Tongue (tissue), 2 donors: ENCODE measurements around the gene LRRC26. TPM values are rescaled to one million over a fixed set of nuclear protein-coding genes. Genes with fewer than 3 reads are reported as not detected.

Experiments used
- DNase-seq: peaks from one replicate; pipeline ENCODE4 v3.0.0-alpha.2; 2015
- total RNA-seq: library from RNA; depleted of rRNA; stranded (reverse); fragments of >200 nt; gene quantifications from one replicate; pipeline ENCODE4 v1.2.3, GENCODE V29; 2014

LRRC26 gene
- 18.9 TPM for total RNA-seq

DNA sequence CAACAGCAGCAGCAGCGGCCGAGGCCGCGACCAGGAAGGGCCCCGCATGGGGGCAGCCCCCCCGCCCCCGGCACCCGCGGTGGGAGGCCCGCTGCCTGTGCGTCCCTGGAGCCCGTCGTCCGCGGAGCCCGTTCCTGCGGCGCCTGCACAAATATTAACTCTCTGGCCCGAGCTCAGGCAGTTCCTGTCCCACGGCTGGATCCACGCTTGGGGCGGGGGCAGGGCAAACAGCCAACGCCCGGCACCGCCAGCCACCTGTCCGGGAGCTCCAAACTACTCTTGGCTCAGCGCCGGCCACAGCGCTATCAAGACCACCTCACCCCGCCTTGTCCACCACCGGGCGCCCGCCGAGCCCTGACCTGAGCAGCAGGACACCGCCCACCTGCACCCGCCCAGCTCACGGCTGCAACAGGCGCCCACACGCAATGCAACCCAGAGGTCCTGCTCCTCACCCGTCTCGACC is at the start of gene LRRC26:
Gene LRRC26, minus strand, starts transcription at position 156 of the 463 bp plus-strand sequence. Its CDS starts 108 bp downstream, at position 48.
- DNase-seq, result no peak

- no peak for DNase-seq
Observed at GRCh38 chr9:137218754-137219271, 49.0 kb upstream of the LRRC26 start.

GRCh38 chr9:137218212-137218753 is 48.4 kb upstream of the LRRC26 start:
- no peak for DNase-seq

DNA sequence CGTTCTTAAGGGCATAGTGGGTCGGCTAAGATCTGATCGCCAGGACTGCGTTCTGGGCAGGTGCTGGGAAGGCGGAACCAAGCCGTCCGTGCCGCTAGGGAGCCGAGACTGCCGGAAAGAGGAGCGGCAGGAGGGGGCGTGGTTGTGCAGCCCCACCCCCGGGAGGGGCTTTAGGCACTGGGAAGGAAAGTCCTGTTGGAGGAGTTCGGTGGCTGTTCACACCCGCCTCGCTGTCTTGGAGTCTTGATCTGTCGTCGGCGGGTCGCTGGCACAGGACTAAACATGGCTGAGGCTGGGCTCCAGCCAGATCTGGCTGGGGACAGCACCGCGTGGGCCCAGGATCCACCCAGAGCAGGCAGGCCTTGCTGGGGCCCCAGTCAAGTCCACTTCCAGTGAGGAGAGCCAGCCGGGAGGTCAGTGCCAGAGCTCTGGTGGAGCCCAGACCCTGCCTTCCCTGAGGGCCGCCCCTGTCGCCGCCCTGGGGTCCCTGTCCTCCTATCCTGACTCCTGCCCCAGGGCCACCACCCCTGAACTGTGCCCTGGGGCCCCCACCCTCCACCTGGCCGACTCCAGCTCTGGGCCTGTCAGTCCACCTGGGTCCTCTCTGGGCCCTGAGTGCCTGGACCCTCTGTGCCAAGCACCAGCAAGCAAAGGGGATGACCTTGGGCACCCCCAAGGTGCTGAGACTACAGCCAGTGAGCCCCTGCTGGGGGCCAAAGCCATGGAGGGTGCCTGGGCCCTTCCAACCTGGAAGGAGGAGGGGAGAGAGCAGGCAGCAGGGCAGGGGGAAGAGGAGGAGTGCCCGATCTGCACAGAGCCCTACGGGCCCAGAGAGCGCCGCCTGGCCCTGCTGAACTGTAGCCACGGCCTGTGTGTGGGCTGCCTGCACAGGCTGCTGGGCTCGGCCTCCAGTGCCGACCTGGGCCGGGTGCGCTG is 47.7 kb upstream of the LRRC26 start:
- no peak for DNase-seq

- DNase-seq, result no peak
Observed at GRCh38 chr9:137216188-137216965, 46.5 kb upstream of the LRRC26 start.

DNA sequence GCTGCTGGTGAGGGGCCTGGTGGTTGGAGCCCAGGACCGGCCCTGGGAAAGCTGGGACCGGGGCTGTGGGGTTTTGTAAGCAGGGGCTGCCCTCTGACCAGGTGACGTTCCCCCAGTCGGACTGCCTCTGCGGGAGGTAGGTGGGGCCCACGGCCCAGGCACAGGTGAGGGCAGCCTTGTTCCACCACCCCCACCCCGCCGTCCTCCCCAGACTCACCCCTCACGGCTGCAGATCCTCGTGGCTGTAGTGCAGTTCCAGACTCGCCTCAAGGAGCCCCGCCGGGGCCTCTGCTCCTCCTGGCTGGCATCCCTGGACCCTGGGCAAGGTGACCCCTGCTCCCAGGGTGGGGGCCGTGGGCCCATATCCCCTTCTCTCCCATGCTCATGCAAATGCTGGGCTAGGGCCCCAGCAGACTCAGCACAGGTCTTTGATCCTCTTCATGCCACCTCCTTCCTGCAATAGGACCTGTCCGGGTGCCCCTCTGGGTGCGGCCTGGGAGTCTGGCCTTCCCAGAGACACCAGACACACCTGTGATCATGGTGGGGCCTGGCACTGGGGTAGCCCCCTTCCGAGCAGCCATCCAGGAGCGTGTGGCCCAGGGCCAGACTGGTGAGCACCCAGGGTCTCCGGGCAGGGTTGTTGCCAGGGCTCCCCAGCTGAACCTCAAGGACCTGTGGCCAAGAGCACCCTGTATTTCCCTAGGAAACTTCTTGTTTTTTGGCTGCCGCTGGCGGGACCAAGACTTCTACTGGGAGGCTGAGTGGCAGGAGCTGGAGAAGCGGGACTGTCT is 45.5 kb upstream of the LRRC26 start:
- no peak for DNase-seq

DNA sequence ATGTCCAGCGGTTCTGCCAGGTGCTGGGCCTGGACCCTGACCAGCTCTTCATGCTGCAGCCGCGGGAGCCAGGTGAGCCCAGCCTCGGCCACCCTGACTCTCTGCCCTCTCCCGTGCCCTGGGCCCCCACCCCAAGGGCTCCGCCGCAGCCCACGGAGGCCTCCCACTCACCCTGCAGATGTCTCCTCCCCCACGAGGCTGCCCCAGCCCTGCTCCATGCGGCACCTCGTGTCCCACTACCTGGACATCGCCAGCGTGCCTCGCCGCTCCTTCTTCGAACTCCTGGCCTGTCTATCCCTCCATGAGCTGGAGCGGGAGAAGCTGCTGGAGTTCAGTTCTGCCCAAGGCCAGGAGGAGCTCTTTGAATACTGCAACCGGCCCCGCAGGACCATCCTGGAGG is 44.8 kb upstream of the LRRC26 start:
- no peak for DNase-seq

GRCh38 chr9:137213160-137214060 is 43.6 kb upstream of the LRRC26 start:
- no peak for DNase-seq

GRCh38 chr9:137212520-137212919 is 42.7 kb upstream of the LRRC26 start:
- DNase-seq, result no peak

DNA sequence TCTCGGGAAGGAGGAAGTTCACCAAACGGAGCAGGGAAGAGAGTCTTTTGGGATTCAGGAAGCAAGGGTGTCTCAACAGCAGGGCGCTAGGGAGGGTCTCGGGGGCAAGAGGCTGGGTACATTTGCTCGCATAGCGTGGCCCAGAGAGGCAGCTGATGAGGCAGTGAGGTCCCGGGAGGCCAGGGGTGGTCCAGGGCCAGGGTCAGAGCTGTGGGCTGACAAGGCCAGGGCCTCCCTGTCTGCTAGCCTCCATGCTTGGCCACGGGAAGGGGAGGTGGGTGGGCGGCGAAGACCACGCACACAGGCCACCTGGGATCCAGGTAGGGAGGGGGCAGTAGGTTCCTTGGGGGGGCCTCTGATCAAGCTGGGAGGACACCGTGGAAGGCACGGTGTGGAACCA is 41.7 kb upstream of the LRRC26 start:
- DNase-seq, result no peak

DNA sequence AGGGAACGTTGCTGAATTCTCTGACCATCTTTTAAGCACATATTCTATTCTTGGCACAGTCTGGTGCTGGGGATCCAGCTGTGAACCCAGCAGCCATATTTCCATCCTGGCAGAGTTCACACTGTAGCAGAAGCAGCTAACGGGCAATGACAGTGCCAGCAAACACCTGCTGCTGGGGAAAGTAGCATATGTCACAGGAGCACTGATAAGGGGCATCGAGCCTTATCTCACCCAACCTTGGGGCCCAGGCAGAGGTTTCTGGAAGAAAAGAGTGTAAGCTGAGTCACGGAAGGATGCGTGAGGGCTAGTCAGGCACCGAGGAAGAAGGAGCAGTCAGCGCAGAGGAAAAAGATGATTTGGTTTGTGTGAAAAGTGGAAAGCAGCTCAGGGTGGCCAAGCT is 36.8 kb upstream of the LRRC26 start:
- DNase-seq, result no peak

GRCh38 chr9:137205126-137206069 is 35.5 kb upstream of the LRRC26 start, which contains the start of the genes NDOR1 and TMEM203:
Gene NDOR1 (plus strand): TSS chr9:137205700. CDS start chr9:137205778, 78 bp downstream.
Gene TMEM203 (minus strand): TSS chr9:137205648. CDS start chr9:137205414, 234 bp downstream.
- peak; percentile 95 for DNase-seq

DNA sequence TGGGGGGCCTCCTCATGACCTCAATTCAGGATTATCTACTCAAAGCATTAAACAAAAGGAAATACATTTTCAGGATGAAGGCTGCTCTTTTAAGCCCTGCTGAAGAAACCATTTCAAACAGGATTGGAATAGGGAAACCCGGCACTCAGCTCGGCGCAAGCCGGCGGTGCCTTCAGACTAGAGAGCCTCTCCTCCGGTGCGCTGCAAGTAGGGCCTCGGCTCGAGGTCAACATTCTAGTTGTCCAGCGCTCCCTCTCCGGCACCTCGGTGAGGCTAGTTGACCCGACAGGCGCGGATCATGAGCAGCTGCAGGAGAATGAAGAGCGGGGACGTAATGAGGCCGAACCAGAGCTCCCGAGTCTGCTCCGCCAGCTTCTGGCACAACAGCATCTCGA is 34.9 kb upstream of the LRRC26 start:
- DNase-seq, result no peak

GRCh38 chr9:137202966-137203365 is 33.1 kb upstream of the LRRC26 start:
- no peak for DNase-seq

GRCh38 chr9:137201205-137201868 is 31.5 kb upstream of the LRRC26 start:
- no peak for DNase-seq

DNA sequence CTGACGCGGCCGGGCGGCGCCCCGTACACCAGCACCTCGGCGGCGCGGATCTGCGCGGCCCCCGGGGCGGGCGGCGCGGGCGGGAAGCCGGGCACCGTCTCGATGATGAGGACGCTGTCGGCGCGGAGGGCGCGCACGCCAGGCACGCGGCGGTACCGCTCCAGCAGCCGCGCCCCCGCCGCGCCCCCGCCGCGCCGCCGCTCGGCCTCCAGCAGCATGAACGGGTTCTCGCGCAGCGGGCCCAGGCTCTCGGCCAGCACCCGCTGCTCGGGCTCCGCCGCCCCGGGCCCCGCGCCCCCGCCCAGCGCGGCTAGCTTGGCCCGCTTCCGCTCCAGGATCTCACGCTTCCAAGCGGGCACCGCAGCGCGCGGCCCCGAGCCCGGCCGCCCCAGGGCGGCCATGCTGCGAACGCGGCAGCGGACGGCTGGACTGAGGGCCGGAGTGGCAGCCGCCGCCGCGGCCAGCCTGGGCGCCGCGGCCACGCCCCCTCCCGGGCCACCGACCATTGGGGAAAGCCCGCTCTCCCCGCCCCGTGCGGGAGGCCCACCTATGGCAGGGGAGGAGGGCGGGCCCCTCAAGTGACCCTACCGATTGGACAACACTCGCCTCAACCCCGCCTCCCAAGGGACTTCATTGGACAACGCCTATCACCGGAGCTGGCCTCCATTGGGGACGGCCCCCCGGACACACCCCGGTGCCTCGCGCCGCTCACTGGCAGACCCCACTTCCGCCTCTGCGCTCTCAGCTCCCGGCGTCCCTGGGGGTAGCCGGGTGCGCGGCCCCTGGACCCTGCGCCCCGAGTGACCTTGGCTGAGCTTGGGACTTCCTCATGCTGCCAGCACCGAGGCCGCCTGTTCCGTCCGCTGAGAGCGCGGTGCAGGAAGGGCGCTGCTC is 30.7 kb upstream of the LRRC26 start, which contains the start of gene TPRN:
Gene TPRN, minus strand, starts transcription at position 431 of the 894 bp plus-strand sequence. Its CDS starts 30 bp downstream, at position 401.
- peak; percentile 100 for DNase-seq

DNA sequence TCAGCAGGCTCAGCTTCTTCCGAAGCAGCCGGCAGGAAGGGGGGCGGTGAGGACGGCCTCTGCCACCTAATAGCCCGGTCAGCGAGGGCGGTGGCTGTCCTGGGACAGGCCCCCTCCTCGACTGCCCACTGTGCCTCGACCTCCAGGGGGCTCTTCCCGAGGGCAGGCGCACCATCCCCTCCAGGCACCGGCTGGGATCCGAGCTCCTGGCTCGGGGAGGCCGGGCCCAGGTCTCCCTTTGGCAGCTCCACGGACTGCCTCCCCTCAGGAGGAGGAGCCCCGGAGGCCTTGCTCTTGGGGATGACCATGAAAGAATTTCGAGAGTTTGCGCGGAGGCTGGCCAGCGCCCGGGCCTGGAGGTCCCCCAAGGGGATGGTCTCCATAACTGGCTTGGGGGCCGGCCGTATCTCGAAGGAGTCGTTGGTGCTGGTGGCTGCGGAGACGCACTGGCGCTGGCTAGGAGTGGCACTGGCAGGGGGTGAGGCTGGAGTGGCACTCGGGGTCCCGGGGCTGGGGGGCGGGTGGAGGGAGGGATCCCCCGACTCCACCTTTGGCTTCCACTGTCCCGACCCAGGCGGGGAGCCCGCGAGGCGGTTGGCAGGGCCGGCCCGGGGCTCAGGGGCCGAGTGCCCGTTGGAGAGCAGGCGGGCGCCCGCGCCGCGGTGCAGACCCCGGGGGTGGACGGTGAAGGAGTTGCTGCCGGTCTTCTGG is 29.7 kb upstream of the LRRC26 start:
- no peak for DNase-seq
